IMR-90 (cell line): Measurements from ENCODE around the gene EFNA5.

Experiments used
- CTCF ChIP-seq: conservative IDR thresholded peaks from 2 replicates; pipeline ENCODE4 v1.5.1; 2012; ENCODE audit warnings: mild to moderate bottlenecking, low read depth, low read length, improper control_type of control experiment
- MAZ ChIP-seq: IDR thresholded peaks from 2 replicates; pipeline ENCODE4 v1.6.1; 2012; ENCODE audit warnings: low read depth, mild to moderate bottlenecking, low read length, improper control_type of control experiment, moderate library complexity, borderline replicate concordance
- POLR2A ChIP-seq: IDR thresholded peaks from 2 replicates; pipeline ENCODE4 v1.6.1; 2012; ENCODE audit warnings: mild to moderate bottlenecking, low read depth, low read length
- RAD21 ChIP-seq: IDR thresholded peaks from 2 replicates; pipeline ENCODE4 v1.6.1; 2012; ENCODE audit warnings: low read length, improper control_type of control experiment

- TF ChIP-seq POLR2A (no peak), CTCF (no peak), RAD21 (no peak), MAZ (no peak)
Measured at GRCh38 chr5:107661038-107661649, 9.6 kb downstream of the EFNA5 start.
